B cell (primary cell): ENCODE results near the gene SDK2.

ENCODE experiments used
- CTCF ChIP-seq: fragments of 200-600 bp; IDR thresholded peaks from one replicate; pipeline ENCODE4 v1.8.0; 2022; ENCODE audit warnings: antibody characterized with exemption, mild to moderate bottlenecking
- EZH2 ChIP-seq: IDR thresholded peaks from 2 replicates; pipeline ENCODE4 v1.6.1; 2012; ENCODE audit warnings: borderline replicate concordance, low read depth, mild to moderate bottlenecking, moderate library complexity, low read length; ENCODE audit not compliant: insufficient read depth, poor library complexity, severe bottlenecking

DNA sequence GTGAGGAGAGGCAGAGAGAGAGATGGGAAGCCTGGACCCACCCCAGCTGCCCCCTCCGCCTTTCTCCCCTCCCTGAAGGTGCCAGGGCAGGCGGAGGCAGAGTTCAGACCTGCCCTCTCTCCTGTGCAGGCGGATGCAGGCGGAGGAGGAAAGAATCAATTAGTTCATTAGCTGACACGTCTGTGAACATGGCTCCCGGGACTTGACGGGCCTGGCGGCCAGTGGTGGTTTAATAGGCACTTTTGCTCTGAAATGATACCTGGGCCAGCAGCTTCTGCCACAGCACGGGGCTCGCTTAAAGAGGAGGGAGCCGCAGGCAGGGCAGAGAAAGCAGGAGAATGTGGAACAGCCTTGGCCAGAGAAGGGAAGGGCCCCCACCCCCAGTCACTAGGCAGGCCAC, 98.1 kb downstream of the SDK2 start:
- TF ChIP-seq CTCF (no peak), EZH2 (no peak)
